Measurements from ENCODE around the gene YEATS4. TPM values are rescaled to one million over a fixed set of nuclear protein-coding genes. Genes with fewer than 3 reads are reported as not detected.

Gene YEATS4
- total and polyA plus RNA-seq, 4 donors, result 9.9 to 23.8 (median 15.5) TPM

- DNase-seq (ENCODE audit: low spot score), result no peak
- H3K9ac ChIP-seq (ENCODE audit: low read depth in 1 of 2, low read length in 2 of 2), result no peak overlapping the region
- no peaks in the 10 kb centered on the region for H3K4me1 ChIP-seq (ENCODE audit: control insufficient read depth in 4 of 4, insufficient read depth in 4 of 4, low read length in 3 of 4)
- TF ChIP-seq FOXA2 (IDR thresholded peaks at IDR 0.05) (no peak), REST (IDR thresholded peaks at IDR 0.05) (no peak), GABPA (IDR thresholded peaks at IDR 0.05 in 1 of 2, conservative IDR thresholded peaks at IDR 0.05 in 1 of 2) (no peak), TAF1 (conservative IDR thresholded peaks at IDR 0.05) (no peak), EGR1 (IDR thresholded peaks at IDR 0.05; ENCODE audit: low read depth in 2 of 2) (no peak)
- WGBS, result 94% methylated on average over 2 of the region's 2 CpGs
- H3K4me3 ChIP-seq (ENCODE audit: low read depth in 1 of 3, low read length in 3 of 3), result no peak overlapping the region
- H3K36me3 ChIP-seq (ENCODE audit: control insufficient read depth in 4 of 4, insufficient read depth in 3 of 4, low read depth in 1 of 4, low read length in 3 of 4), result no peaks in the 10 kb centered on the region
- no peaks in the 10 kb centered on the region for H3K27me3 ChIP-seq (ENCODE audit: control insufficient read depth in 4 of 4, insufficient read depth in 4 of 4, low read length in 3 of 4)
- H3K9me3 ChIP-seq (ENCODE audit: control insufficient read depth in 4 of 4, low read length in 3 of 4), result no peaks in the 10 kb centered on the region
- H3K27ac ChIP-seq (ENCODE audit: low read depth in 1 of 2, low read length in 2 of 2), result no peak overlapping the region
Measured at GRCh38 chr12:69437073-69437472, 77.5 kb downstream of the YEATS4 start.

- DNase-seq (ENCODE audit: low spot score), result no peak
- TF ChIP-seq CTCF (IDR thresholded peaks at IDR 0.05; ENCODE audit: low read depth, low read length, missing input control), result no peak
- no peak for TF ChIP-seq REST (IDR thresholded peaks at IDR 0.05)
- TF ChIP-seq YY1 (IDR thresholded peaks at IDR 0.05), result no peak
- TF ChIP-seq FOXA2 (IDR thresholded peaks at IDR 0.05), result no peak
- TF ChIP-seq RXRA (IDR thresholded peaks at IDR 0.05), result no peak
- TF ChIP-seq SP1 (IDR thresholded peaks at IDR 0.05), result no peak
- TF ChIP-seq GABPA (IDR thresholded peaks at IDR 0.05 in 1 of 2, conservative IDR thresholded peaks at IDR 0.05 in 1 of 2), result no peak
- TF ChIP-seq NR2F2 (IDR thresholded peaks at IDR 0.05), result no peak
- no peak for TF ChIP-seq RAD21 (IDR thresholded peaks at IDR 0.05)
- whole genome bisulfite sequencing, result 92% methylated on average over 3 of the region's 3 CpGs
- Histone ChIP-seq H3K4me3 (ENCODE audit: low read depth in 1 of 3, low read length in 3 of 3) (no peak overlapping the region), H3K27ac (ENCODE audit: low read depth in 1 of 2, low read length in 2 of 2) (no peak overlapping the region), H3K36me3 (ENCODE audit: control insufficient read depth in 4 of 4, insufficient read depth in 3 of 4, low read depth in 1 of 4, low read length in 3 of 4) (no peaks in the 10 kb centered on the region), H3K9me3 (ENCODE audit: control insufficient read depth in 4 of 4, low read length in 3 of 4) (no peaks in the 10 kb centered on the region), H3K9ac (ENCODE audit: low read depth in 1 of 2, low read length in 2 of 2) (no peak overlapping the region), H3K27me3 (ENCODE audit: control insufficient read depth in 4 of 4, insufficient read depth in 4 of 4, low read length in 3 of 4) (no peaks in the 10 kb centered on the region), H3K4me1 (ENCODE audit: control insufficient read depth in 4 of 4, insufficient read depth in 4 of 4, low read length in 3 of 4) (no peaks in the 10 kb centered on the region)
Measured at GRCh38 chr12:69438539-69438938, 79.0 kb downstream of the YEATS4 start.

Data from liver (tissue), 9 donors.